ENCODE results near the gene MRPL38. TPM values are rescaled to one million over a fixed set of nuclear protein-coding genes. Genes with fewer than 3 reads are reported as not detected.

MRPL38 gene
- total RNA-seq, 1 experiment from 2014 or later, result 146 TPM

GRCh38 chr17:75906143-75906884 is 1.6 kb upstream of the MRPL38 start (continued):
- TF ChIP-seq ATF2 (CRISPR knock-in tag; IDR thresholded peaks at IDR 0.05; ENCODE audit: borderline replicate concordance, low read depth) (no peak), SMAD3 (CRISPR knock-in tag; IDR thresholded peaks at IDR 0.05; ENCODE audit: borderline replicate concordance) (no peak)
- TF ChIP-seq, protein P1, sequence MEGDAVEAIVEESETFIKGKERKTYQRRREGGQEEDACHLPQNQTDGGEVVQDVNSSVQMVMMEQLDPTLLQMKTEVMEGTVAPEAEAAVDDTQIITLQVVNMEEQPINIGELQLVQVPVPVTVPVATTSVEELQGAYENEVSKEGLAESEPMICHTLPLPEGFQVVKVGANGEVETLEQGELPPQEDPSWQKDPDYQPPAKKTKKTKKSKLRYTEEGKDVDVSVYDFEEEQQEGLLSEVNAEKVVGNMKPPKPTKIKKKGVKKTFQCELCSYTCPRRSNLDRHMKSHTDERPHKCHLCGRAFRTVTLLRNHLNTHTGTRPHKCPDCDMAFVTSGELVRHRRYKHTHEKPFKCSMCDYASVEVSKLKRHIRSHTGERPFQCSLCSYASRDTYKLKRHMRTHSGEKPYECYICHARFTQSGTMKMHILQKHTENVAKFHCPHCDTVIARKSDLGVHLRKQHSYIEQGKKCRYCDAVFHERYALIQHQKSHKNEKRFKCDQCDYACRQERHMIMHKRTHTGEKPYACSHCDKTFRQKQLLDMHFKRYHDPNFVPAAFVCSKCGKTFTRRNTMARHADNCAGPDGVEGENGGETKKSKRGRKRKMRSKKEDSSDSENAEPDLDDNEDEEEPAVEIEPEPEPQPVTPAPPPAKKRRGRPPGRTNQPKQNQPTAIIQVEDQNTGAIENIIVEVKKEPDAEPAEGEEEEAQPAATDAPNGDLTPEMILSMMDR (IDR thresholded peaks at IDR 0.05), result no peak

GRCh38 chr17:75902406-75902805 is 2.3 kb downstream of the MRPL38 start:
- Mint-ChIP-seq H3K4me1 (peaks cover 8% of the 10 kb centered on the region), H3K9me3 (no peaks in the 10 kb centered on the region), H3K27ac (no peak overlapping the region), H3K36me3 (peaks cover 16% of the 10 kb centered on the region), H3K27me3 (ENCODE audit: low read depth) (no peaks in the 10 kb centered on the region), H3K4me3 (no peak overlapping the region)
- no peak for ATAC-seq
- no peak for TF ChIP-seq NR3C1 (CRISPR knock-in tag; conservative IDR thresholded peaks at IDR 0.05; ENCODE audit: low read depth)
- TF ChIP-seq CBFB (CRISPR knock-in tag; IDR thresholded peaks at IDR 0.05; ENCODE audit: low read depth), result no peak
- no peak for TF ChIP-seq ZNF423 (CRISPR knock-in tag; IDR thresholded peaks at IDR 0.05)
- TF ChIP-seq ZNF219 (CRISPR knock-in tag; IDR thresholded peaks at IDR 0.05; ENCODE audit: borderline replicate concordance), result no peak
- ChIA-PET POLR2A (no interaction called here), CTCF (no interaction called here)
- no peak for DNase-seq (ENCODE audit: low spot score)

DNA sequence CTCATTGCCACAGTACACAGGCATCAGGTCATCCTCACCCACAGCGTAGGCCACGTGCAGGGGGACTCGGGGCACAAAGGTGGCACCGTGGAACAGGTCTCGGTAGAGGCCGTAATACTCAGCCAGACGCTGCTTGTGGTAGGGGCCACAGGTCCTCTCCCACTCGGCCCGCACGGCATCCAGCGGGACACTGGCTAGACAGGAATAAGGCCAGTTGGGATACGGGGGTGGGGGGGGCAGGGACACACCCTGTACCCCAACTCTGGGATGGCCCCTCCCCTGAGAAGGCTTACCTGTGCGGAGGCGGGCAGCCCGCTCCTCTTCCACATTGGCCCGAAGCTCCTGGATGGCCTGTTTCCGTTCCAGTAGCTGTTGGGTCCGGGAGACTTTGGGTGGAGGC is 3.0 kb downstream of the MRPL38 start:
- no peak for DNase-seq (ENCODE audit: low spot score)
- H3K36me3 Mint-ChIP-seq, result peaks cover 16% of the 10 kb centered on the region
- H3K9me3 Mint-ChIP-seq, result no peaks in the 10 kb centered on the region
- peaks cover 10% of the 10 kb centered on the region for H3K4me1 Mint-ChIP-seq
- ATAC-seq, result no peak
- H3K27ac Mint-ChIP-seq, result no peak overlapping the region
- H3K27me3 Mint-ChIP-seq (ENCODE audit: low read depth), result no peaks in the 10 kb centered on the region
- ChIA-PET CTCF (no interaction called here), POLR2A (no interaction called here)
- no peak overlapping the region for H3K4me3 Mint-ChIP-seq
- TF ChIP-seq GTF2I (CRISPR knock-in tag; conservative IDR thresholded peaks at IDR 0.05), result no peak
- TF ChIP-seq ESRRA (CRISPR knock-in tag; IDR thresholded peaks at IDR 0.05; ENCODE audit: borderline replicate concordance), result no peak
- TF ChIP-seq OVOL2 (CRISPR knock-in tag; IDR thresholded peaks at IDR 0.05; ENCODE audit: borderline replicate concordance), result no peak
- no peak for TF ChIP-seq RORB (CRISPR knock-in tag; IDR thresholded peaks at IDR 0.05)

- peaks cover 10% of the 10 kb centered on the region for H3K4me1 Mint-ChIP-seq
- POLR2A ChIA-PET, result no interaction called here
- H3K27ac Mint-ChIP-seq, result no peak overlapping the region
- no peak for DNase-seq (ENCODE audit: low spot score)
- 0 out of 2 replicates have a peak, but pooled peaks have one; percentile 17 for TF ChIP-seq ATF3 (CRISPR knock-in tag; conservative IDR thresholded peaks at IDR 0.05)
- no peak for TF ChIP-seq SMAD4 (CRISPR knock-in tag; IDR thresholded peaks at IDR 0.05)
- TF ChIP-seq ZNF263 (CRISPR knock-in tag; IDR thresholded peaks at IDR 0.05; ENCODE audit: low read depth), result no peak
- TF ChIP-seq, protein P2, sequence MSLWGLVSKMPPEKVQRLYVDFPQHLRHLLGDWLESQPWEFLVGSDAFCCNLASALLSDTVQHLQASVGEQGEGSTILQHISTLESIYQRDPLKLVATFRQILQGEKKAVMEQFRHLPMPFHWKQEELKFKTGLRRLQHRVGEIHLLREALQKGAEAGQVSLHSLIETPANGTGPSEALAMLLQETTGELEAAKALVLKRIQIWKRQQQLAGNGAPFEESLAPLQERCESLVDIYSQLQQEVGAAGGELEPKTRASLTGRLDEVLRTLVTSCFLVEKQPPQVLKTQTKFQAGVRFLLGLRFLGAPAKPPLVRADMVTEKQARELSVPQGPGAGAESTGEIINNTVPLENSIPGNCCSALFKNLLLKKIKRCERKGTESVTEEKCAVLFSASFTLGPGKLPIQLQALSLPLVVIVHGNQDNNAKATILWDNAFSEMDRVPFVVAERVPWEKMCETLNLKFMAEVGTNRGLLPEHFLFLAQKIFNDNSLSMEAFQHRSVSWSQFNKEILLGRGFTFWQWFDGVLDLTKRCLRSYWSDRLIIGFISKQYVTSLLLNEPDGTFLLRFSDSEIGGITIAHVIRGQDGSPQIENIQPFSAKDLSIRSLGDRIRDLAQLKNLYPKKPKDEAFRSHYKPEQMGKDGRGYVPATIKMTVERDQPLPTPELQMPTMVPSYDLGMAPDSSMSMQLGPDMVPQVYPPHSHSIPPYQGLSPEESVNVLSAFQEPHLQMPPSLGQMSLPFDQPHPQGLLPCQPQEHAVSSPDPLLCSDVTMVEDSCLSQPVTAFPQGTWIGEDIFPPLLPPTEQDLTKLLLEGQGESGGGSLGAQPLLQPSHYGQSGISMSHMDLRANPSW (CRISPR knock-in tag; conservative IDR thresholded peaks at IDR 0.05; ENCODE audit: low read depth), result no peak
- no peak for TF ChIP-seq RORB (CRISPR knock-in tag; IDR thresholded peaks at IDR 0.05)
- TF ChIP-seq TP53 (CRISPR knock-in tag; IDR thresholded peaks at IDR 0.05), result no peak
- H3K27me3 Mint-ChIP-seq (ENCODE audit: low read depth), result no peaks in the 10 kb centered on the region
- no peak overlapping the region for H3K4me3 Mint-ChIP-seq
- ATAC-seq, result no peak
- CTCF ChIA-PET, result interaction anchor here (1.7 kb wide), 1 partner anchor 104 kb away, joined by 4 read pairs; no protein-coding TSS in a partner anchor
- peaks cover 16% of the 10 kb centered on the region for H3K36me3 Mint-ChIP-seq
- H3K9me3 Mint-ChIP-seq, result no peaks in the 10 kb centered on the region
Observed at GRCh38 chr17:75900691-75901533, 3.8 kb downstream of the MRPL38 start.
